ENCODE results near the gene UBE2O. TPM values are rescaled to one million over a fixed set of nuclear protein-coding genes. Genes with fewer than 3 reads are reported as not detected.
"Not testable (repeated sequence)": the region's sequence is repeated elsewhere in the genome, so short reads cannot be mapped to it uniquely, and the experiment has no call there.

The UBE2O gene
- polyA plus RNA-seq, 4 donors: 20.9 to 30.0 (median 28.9) TPM

DNA sequence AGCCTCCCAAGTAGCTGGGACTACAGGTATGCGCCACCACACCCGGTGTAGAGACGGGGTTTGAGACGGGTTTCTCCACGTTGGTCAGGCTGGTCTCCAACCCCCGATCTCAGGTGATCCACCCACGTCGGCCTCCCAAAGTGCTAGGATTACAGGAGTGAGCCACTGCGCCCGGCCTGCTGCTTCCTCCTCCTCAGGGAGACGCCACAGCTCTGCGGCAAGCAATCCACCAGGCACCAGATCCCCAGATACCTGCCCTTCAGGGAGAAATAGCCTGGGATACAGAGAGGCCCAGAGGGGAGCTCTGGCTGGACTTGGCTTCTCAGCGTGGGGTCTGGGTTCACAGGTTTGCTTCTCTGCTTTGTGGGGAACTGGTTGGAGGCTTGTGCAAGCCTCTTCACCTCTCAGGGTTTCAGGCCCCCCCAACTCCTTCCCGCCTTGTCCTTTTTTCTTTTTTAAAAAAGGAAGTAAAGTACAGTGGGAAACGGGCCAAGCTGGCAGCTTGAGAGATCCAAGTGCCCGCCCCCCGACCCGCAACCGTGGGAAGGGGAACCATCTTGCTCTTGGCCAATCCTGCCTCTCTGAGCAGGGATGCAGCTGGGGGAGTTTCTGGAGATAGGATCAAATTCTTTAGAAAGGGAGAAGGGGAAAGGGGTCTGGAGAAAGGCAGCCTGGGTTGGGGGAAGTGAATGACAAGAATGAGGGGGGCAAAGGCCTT is 71.2 kb downstream of the UBE2O start:
- no peak for DNase-seq (ENCODE audit: low read depth in 4 of 4, low spot score in 2 of 4)

DNA sequence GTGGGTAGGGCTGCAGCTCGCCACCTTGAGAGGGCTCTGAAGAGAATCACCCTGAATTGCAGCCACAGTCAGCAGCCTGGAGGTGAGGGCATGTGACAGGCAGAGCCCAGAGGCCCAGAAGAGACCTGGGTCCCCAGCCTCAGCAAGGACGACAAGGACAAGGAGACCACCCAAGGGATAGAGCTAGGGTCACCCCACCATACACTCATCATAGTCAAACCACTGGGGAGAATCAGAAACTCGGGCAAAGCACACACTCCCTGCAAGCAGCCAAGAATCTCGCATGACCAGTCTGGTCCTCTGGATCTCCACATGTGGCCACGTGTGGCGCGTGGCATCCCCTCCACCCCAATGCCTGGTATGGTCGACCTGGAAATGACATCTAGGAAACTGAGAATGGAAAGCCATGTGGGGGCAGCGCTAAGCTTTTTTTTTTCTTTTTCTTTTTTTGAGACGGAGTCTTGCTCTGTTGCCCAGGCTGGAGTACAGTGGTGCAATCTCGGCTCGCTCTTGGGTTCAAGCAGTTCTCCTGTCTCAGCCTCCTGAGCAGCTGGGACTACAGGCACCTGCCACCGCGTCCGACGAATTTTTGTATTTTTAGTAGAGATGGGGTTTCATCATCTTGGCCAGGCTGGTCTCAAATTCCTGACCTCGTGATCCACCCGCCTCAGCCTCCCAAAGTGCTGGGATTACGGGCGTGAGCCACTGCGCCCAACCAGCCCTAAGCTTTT is 73.1 kb downstream of the UBE2O start:
- DNase-seq (ENCODE audit: low read depth in 4 of 4, low spot score in 2 of 4): no peak

DNA sequence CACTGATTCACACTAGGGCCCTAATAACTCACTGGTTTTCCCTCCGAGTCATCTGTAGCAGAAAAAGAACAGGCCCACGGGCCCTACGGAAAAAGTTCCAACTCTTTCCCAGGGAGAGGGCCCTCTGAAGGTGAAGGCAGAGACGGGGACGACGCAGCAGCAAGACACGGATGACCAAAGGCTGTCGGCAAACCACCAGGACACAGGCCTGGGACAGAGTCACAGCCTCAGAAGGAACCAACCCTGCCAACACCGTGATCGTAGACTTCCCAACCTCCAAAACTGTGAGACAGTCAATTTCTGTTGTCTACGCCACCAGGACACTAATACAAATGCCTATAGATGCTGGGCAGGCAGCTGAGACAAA is 73.7 kb downstream of the UBE2O start:
- DNase-seq (ENCODE audit: low read depth in 4 of 4, low spot score in 2 of 4): no peak

DNA sequence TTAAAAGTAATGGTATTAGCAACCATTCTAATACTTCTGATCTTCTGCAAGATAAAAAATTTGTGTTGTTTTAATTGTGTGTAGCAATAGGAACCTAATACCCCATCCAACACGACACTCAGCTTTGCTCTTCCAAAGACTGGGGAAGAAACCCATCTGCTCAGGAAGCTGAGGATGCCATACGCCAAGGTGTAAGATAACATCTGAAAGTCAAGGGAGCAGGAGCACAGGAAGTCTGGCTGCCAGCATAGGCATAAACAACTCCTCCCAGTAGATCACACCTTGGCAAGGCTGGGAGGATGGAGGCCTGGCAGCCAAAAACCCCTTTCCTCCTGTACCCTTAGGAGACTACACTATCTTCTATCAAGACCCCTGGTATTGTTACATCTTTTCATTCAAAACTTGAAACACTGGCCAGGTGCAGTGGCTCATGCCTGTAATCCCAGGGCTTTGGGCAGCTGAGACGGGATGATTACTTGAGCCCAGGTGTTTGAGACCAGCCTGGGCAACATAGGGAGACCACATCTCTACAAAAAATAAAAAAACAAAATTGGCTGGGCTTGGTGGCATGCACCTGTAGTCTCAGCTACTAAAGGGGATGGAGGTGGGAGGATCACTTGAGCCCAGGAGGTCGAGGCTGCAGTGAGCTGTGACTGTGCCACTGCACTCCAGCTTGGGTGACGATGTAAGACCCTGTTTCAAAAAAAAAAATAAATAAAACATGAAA is 74.2 kb downstream of the UBE2O start:
- DNase-seq (ENCODE audit: low read depth in 4 of 4, low spot score in 2 of 4): no peak

DNA sequence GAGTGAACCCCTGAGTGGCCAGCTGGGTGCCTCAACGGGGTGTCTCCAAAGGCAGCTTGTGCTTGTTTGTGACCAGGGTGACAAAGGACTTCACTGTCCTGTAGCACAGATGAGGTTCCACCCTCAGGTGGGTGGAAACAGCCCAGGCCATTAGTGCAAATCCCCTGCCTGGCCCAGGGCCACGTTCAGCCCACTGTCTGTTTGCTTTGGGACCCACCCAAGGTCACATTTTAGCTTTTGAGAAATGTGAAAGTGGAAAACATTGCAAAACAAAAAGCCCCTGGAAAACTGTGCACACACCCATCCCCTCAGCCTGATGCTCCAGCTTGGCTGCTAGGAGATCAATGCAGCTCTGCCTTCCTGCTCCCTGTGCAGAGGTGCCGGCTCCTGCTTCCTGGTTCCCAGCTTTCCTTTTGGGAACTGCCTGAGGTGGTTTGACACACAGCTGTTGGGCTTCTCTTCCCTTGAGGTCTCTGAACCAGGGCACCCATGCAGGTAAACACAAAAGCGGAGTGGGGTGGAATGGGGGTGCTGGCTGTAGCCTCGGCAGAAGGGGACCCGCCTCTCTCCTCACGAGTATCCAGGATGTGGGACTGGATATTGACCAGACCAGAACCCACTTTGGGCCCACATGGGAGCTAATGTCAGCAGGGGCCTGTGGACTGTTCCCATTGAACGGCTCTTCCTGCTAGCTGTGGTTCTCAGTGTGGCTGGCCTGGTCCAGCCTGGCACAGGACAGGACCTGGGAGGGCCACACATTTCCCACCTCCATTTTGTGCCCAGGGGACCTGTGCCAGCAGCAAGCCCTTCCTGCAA is 76.4 kb downstream of the UBE2O start:
- no peak for DNase-seq (ENCODE audit: low read depth in 4 of 4, low spot score in 2 of 4)

DNA sequence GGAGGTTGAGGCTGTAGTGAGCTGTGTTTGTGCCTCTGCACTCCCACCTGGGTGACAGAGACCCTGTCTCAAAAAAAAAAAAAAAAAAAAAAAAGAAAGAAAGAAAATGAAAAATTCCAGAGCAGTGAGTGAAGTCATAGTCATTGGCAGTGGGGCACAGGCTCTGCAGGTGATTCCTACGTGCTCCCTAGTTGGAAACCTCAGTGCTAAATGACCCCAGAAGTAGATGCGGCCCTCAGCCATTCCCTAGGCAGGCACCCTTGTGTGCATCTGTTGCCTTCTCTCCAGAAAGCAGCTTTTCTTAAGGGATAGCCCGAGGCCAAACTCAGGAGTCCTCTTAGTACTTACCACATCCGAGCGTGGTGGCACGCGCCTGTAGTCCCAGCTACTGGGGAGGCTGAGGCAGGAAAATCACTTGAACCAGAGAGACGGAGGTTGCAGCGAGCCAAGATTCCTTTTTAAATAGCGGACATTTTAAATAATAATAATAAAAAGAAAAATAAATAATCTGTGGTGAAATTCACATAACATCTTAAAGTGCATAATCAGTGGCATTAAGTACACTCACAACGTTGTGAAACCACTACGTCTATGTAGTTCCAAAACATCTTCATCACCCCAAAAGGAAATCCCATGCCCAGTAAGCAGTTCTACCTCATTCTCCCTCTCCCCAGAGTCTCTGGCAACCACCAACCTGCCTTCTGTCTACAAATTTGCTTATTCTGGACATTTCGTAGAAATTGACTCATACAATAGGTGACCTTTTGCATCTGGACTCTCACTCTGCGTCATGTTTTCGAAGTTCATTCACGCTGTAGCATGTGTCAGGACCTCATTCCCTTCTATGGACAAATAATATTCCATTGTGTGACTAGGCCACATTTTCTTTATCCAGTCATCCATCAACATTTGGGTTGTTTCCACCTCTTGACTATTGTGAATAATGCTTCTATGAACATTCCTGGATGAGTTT is 81.0 kb downstream of the UBE2O start:
- DNase-seq (ENCODE audit: low read depth in 4 of 4, low spot score in 2 of 4): no peak

DNA sequence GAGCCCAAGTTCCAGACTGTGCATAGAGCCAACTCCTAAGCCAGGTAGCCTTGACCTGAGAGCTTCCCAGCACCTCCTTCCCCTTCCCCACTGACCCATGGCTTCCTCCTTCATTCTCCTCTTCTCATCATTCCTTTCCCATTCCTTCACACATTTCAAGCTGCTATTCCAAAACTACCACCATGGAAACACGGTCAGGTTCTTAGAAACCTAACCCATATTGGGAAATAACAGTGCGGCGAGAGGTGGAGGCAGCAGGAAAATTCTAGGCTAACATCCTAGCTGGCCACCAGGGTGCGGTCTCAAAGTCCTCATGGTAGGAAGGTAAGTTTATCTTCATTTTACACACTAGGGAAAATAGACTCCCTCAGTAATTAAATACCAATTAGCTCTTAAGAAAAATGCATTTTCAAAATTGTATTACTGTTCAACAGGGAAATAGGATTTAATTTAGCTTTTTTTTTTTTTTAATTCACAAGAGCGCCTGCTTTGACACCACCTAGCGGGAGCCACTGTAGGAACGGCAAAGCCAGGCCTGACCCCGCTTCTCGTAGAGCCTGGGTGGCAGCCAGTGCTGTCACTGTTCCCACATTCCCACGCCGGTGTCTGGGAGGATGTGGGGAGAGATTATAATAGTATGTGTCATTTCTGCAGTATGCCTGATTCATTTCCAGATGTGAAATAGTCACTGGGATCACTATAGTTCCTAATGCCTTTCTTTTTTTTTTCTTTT is 82.5 kb downstream of the UBE2O start:
- DNase-seq (ENCODE audit: low read depth in 4 of 4, low spot score in 2 of 4): no peak

DNA sequence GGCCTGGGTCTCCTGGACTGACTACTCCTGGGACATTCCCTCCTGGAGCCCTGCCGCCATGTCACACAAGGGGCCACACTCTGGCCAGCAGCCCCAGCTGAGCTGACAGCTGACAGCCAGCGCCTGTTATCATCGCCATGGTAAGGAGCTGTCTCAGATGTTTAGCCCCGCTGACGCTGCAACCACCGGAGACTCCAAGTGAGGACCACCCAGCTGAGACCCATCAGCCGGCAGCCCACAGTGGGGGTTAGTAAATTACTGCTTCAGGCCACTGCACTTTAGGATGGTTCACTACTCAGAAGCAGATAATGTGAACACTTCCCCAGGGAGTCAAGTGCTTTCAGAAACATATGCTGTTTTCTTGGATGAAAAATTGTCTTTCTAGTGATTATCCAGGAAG is 83.1 kb downstream of the UBE2O start:
- DNase-seq (ENCODE audit: low read depth in 4 of 4, low spot score in 2 of 4): no peak

DNA sequence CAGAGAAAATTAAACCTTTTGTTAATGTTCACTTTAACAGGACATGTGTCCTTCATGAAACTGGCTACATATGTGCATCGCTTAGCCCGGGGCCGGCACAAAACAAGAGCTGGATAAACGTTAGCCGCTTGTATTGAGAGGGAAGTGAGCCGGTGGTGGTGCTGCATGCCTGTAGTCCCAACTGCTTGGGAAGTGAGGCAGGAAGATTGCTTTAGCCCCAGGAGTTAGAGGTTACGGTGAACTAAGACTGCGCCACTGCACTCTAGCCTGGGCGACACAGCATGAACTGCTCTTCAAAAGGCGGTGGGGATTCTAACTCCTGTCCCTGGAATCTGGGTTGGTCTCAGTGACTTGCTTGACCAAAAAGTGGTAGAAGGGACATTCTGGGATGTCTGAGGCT is 83.6 kb downstream of the UBE2O start:
- DNase-seq (ENCODE audit: low read depth in 4 of 4, low spot score in 2 of 4): no peak

DNA sequence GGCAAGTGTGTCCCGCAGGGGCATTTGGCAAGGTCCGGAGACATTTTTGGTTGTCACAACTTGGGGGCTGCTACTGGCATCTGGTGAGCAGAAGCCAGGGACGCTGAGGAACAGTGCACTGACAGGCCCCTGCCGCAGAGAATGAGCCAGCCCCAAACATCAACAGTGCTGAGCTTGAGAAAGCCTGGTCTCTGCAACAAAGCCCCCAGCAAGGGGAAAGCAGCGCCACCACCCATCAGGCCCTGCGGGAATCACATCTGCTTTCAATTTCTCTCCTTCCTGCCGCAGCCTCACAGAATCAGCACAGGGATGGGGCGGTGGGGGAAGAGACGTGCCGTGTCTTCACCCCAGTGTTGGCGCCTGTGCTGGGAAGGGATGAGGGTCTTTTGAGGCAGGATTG is 84.4 kb downstream of the UBE2O start:
- no peak for DNase-seq (ENCODE audit: low read depth in 4 of 4, low spot score in 2 of 4)

DNA sequence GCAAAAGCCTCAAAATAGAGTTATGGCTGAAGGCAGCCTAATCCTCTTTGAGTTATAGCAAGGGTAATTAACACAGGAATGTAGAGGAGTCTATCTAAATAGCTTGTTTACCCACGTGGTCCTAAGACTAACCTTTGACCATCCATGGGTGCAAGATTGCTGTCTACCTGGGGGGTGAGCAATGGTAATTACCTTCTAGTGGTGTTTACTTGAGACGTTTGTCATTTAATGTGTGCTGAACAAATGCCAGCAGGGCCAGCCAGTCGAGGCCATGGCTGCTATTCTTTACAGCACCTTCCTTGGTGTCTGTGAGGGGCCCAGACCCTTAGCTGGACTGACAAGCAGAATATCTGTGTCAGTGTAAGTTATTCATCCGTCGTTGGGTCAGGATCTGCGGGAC is 85.3 kb downstream of the UBE2O start:
- no peak for DNase-seq (ENCODE audit: low read depth in 4 of 4, low spot score in 2 of 4)

DNA sequence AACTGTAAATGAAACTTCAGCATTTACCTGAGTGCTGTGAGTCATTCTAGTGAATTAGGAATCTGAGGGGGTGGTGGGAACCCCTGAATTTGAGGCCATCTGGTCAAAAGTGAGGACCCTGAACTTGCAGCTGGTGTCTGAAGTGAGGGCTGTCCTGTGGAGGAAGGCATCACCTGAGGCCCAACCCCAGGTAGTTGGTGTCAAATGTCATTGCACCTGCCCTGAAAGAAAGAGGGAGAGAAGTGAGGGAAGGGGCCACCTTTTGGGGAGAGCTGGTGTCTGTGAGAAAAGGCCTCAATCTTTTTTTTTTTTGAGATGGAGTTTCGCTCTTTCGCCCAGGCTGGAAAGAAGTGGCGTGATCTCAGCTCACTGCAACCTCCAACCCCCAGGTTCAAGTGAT is 86.7 kb downstream of the UBE2O start:
- DNase-seq (ENCODE audit: low read depth in 4 of 4, low spot score in 2 of 4): no peak

DNA sequence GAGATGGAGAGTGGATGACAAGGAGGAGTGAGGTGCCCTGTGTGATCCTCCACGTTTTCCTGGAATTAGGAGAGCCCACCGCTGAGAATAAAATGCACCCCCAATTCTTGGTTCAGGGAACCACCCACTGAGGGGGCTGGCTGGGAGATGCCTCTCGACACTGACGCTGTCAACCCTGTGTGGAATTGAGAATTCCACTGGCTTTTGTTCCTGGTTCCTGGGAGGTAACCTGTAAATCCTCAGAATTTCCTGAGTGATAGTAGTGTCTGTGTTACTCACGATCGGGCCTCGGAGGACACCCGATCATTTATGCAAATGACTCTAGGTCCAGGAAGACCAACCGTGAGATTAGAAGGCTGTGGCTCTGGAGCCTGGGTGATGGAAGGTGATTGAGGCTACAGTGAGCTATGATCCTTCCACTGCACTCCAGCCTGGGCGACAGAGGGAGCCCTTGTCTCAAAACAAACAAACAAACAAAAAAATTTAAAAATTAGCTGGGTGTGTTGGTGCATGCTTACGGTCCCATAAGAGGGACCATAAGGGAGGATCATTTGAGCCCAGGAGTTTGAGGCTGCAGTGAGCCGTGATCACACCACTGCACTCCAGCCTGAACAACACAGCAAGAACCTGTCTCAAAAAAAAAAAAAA is 87.6 kb downstream of the UBE2O start:
- DNase-seq (ENCODE audit: low read depth in 4 of 4, low spot score in 2 of 4): no peak

DNA sequence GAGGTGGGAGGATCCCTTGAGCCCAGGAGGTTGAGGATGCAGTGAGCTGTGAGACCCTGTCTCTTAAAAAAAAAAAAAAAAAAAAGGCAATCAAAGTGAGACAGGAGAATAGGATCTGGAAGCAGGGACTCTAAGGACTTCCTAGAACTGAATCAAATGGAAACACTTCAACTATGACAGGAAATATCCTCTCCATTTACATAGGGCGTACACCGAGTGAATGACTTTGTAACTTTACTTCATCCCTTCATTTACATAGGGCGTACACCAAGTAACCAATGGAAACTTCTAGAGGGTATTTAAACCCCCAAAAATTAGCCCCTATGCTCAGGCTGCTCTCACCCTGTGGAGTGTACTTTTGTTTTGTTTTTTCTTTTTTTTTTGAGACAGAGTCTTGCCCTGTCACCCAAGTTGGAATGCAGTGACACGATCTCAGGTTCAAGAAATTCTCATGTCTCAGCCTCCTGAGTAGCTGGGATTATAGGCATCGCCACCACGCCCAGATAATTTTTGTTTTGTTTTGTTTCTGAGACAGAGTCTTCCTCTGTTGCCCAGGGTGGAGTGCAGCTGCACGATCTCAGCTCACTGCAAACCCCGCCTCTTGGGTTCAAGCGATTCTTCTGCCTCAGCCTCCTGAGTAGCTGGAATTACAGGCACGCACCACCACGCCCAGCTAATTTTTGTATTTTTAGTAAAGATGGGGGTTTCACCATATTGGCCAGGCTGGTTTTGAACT is 89.7 kb downstream of the UBE2O start:
- no peak for DNase-seq (ENCODE audit: low read depth in 4 of 4, low spot score in 2 of 4)

DNA sequence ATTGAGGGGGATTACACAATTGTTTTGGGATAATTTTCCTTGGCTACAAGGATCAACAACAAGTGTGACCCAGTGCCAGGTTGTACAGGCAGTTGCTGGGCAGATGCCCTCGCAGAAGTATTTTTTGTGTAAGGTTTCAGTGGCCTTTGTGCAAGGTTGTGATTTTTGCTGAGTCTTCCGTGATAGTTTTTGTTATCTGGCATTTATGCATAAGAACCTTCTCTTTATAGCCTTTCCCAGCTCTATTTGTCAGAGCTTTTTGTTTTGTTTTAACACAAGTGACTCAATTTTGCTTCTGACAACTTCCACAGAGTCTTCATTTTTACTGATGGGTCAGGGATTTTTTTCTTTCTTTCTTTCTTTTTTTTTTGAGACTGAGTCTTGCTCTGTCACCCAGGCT is 92.5 kb downstream of the UBE2O start:
- DNase-seq (ENCODE audit: low read depth in 4 of 4, low spot score in 2 of 4): no peak

DNA sequence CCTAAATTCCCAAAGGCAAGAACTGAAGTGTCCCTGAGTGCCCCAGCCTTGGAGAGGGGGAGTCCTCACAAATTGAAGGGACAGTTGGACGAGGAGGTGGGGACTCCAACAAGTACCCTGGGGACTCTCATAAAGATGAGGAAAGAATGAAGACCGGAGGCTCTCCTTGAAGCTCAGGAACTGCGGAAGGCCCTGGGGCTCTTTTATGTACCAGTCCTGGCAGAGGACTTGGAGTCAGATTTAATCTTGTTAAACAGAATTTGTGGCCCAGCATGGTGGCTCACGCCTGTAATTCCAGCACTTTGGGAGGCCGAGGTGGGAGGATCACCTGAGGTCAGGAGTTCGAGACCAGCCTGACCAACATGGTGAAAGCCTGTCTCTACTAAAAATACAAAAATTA is 93.2 kb downstream of the UBE2O start:
- DNase-seq (ENCODE audit: low read depth in 4 of 4, low spot score in 2 of 4): not testable (repeated sequence)

DNA sequence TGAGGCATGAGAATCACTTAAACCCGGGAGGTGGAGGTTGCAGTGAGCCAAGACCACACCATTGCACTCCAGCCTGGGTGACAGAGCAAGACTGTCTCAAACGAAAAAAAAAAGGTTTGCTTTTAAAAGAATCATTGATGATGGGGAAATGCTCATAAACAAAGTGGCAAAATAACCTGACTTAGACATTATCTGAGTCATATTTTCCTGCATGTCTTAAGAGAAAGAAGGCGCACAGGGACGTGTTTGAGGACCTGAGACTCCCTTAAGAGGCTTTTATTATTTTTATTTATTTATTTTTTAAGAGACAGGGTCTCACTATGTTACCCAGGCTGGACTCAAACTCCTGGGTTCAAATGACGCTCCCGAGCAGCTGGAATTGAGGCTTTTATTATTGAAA is 93.6 kb downstream of the UBE2O start:
- DNase-seq (ENCODE audit: low read depth in 4 of 4, low spot score in 2 of 4): no peak

DNA sequence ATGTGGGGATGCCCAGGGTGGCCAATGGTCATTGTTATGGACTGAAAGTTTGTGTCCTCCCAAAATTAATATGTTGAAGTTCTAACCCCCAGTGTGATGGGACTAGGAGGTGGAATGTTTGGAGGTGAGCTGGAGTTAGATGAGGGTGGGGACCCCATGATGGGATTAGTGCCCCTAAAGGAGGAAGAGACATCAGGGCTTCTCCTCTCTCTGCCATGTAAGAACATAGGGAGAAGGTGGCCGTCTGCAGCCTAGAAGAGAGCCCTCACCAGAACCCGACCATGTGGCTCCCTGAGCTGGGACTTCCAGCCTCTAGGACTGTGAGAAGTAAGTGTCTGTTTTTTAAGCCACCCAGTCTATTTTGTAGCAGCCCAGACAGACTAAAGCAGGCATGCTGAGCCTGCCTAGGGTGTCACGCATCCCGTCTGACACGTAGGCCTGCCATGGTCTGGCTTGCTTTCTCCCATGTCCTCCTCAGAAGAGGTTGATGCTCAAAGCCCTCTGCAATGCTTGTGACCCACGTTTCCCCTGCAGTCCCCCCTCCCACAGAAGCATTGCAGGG is 95.3 kb downstream of the UBE2O start:
- no peak for DNase-seq (ENCODE audit: low read depth in 4 of 4, low spot score in 2 of 4)
